HS-27A (cell line): Measurements from ENCODE around the gene CHIC2.

Experiments
- DNase-seq: peaks from one replicate; pipeline ENCODE4 v3.0.0-alpha.2; 2012; ENCODE audit warnings: low read depth, missing footprints

The CHIC2 gene

DNA sequence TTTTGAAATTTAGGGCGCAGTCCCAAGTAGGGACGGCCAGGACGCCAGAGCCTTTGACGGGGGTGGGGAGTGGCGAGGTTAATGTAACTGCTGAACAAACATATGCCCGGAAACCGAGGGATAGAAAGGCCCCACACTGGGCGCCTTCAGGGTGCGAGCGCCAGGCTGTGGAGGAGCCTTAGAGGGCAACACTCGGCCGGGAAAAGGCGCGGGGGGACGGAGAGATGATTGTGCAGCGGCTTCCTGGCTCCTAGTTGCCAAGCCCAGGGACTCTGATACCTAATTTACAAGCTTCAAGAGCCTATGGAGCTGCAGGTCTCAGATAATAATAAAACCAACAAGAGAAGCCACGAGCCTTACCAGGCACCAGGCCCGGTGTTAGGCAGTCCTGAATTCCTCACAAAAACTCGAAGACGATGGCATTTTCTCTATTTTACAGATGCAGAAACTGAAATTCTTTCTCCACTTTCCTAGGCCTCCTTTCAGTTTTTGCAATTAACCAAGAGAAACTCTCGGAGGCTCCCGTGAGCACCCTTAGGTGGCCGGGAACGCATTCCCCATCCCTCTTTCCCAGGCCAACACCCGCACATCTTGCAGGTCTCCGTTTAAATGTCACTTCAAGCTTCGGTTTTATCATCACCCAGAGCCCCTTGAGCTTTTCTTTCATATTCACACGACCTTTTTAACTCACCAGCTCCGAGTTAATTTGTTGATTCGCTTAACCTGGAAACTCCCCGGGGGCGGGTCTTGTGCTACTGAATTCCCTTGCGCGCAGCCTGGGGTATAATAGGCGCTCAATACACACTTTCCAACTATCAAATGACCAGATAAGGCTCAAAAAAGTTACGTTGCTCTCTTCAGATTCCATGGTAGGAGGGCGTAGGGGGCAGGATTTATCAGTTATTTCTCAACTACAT is 29.2 kb upstream of the CHIC2 start:
- no peak for DNase-seq

DNA sequence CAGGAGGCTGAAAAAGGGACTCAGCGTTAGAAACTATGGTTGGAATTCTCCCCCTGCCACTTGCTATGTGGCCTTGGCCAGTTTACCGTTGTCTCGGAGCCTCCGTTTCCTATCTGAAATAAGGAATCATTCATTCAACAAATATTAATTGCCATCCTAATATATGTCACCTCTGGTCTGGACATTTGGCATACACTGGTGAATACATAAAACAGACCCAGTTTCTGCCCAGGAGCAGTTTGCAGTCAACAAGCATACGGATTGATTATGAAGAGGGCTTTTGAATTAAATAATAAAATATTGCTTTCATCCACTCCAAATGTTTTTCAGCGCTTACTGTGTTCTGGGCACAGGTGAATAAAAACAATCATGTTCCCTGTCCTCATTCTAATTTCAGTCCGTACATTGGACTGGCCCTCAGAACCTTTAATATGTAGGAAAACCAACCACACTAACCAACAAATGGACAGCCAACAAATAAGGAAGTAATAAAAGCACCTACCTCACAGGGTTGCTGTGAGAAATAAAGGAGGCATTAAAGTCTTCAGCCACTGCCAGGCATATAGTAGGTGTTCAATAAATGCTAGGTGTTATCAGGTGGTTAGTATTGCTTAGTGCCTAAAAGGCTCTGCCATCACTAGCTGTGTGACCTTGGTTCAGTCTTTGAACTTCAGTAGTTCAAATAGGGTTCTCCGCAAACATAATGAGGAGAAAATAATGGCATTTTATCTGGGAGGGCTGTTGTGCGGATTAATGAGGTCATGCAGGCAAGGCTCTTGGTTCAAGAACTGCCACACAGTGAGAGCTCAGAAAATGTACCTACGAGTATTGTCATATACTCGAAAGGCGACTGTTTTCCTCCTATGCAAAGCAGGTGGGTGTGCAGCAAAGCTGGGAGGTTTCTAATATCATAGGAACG is 28.3 kb upstream of the CHIC2 start:
- no peak for DNase-seq

DNA sequence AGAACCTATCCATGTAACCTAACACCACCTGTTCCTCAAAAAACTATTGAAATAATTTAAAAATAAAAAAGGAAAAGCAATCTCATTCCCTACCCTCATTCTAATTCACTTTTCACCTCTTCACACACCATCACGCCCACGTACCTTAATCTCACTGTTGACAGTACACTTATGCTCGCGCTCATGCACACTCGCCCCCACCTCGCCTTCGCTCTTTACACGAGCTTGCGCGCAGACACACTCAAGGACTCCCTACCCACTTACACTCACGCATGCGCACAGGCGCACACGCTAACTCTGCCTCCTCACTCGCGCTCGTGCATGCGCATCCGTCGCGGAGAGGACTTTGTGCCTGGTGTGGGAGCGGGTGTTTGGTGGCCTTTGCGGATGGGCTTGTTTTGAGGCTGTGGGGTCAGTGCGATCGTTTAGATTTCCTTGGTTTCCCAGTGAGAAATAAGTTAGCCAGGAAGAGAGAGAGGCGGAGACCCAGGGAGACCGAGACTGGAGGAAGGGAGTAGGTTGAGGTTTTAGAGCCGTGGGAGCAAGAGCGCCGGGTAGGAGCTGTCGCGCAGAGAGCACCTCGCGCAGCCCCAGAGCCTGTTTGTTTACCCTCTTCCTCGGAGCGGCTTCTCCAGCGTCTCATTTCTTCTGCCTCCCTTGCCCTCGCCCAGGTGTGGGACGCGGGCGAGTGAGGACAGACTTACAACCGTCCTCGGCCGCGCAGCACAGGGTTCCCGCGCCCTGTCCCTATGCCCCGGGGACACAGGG is 27.4 kb upstream of the CHIC2 start:
- peak; percentile 71 for DNase-seq

DNA sequence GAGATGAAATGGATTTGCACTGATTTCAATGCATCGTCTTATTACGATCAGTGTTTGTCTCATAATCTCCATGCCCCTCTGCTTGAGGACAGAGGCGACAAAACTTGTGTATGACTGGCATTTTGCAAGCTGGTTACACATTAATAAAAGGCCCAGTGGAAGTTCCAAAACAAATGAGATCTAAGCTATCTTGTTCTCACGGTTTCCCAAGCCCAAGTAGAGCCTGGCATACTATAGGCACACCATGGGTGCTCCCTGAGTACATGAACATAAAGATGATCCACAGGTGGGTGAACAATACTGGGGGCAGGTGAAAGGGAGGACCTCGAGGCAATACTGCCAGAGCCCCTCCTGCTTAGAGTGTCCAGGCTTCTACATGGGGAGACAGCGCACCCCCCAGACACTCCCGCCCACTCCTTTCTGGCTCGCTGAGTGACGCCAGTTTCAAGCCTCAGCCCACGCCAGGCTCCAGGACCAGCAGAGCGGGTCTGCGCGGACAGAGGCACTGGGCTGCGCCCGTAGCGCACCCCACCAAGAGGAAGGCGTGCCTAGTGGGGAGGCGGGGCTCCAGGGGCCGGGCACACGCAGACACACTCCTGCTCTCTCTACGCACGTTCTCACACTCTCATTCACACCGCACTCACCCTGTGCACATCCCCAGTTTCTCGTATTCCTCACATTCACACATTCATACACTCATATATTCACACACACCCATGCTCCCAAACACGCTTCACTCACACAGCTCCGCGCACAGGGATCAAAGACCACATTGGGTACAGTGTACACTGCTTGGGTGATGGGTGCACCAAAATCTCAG is 26.6 kb upstream of the CHIC2 start:
- DNase-seq, result no peak

DNA sequence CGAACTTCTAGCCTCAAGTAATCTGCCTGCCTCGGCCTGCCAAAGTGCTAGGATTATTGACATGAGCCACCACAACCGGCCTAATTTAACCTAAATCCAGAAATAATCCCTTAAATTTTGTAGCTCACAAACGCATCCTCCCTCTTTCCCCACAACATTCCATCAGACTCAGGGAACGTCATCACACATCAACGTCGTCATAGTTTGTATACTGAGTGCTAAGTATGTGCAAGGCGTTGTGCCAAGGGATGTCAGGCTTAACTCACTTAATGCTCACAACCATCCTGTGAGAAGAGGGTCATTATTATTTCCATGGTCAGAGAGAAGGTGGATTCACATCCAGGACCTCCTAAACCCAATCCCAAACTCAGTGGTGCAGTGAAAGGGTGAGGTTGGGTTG is 26.0 kb upstream of the CHIC2 start:
- DNase-seq, result no peak

DNA sequence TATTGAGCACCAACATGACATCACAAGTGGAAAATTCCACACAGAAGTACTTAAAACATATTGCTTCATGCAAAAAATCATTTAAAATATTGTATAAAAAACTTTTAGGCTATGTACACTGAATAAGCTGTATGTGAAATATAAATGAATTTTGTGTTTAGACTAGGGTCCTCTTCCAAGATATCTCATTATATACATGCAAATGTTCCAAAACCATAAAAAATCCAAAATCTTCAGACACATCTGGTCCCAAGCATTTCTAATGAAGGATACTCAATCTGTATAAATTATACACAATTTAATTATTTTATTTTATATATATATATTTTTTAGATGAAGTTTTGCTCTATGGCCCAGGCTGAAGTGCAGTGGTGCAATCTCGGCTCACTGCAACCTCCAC is 25.5 kb upstream of the CHIC2 start:
- DNase-seq, result no peak

DNA sequence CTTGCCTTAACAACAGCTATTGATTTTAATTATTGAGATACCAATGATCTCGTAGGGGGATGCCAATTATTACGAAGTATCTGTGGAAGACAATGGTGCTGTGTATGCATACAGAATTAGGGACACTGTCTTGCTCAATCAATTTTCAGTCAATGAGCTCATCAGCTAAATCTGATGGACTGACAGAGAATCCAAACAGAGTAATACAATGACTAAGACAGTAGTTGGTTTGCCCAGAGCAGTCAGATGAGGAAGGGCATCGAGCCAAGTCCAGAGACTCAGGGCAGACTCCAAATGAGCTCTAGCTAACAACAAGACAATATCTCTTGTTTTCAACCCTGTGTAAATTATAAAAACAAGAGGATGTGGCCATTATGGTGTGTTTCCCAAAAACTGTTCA is 20.9 kb upstream of the CHIC2 start:
- peak; percentile 86 for DNase-seq

DNA sequence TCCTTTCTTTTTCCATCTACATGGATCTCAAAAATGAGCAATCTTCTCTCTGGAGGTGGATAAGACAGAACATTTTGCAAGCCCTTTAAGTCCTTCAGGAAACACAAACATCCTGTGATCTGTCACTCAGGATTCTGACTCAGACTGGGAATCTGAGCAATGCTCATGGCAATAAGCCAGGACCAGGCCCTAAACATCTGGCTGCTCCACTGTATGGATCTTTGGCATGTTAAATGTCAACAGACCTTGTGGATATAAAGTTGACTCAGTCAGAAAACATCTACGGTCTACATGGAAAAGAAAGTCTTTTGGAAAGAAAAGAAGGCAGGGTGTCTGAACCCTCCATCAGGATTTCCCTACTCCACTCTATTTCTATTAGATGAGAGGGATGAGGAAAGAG is 17.8 kb upstream of the CHIC2 start:
- peak; percentile 100 for DNase-seq

DNA sequence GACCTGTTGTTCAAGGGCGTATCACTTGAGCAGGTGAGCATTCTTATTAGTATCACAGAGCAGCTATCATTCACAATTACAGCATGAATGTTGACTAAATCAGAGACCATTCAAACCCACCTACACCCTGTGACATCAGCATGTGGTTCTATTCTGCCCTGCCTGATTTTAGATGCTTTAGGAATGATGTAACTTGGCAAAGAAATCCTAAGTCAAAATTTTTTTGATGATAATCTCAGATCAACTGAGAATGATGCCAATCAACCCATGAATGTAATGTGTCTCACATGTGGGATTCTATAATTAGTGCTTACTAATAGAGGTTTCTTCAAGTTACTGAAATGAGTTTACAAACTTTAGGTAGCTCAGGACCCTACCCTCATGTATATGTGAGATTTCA is 13.4 kb upstream of the CHIC2 start:
- DNase-seq, result peak; percentile 91

DNA sequence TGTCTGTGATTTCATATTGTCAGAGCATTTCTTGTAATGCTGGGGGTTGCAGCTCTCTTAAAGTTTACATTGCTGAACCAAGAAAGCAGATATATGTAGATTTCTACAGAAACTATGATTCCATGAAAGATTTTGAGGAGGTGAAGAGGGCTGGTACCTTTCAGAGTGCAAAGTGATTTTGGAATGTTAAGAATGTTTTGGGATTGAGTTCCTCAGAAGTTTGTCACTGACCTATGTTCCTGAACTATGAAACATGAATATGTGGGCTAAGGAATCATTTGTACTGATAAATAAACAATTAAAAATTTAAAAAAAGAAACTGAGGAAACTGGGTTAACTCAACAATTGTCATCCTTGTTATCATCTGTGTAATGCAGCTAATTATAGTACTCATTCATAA is 12.3 kb upstream of the CHIC2 start:
- DNase-seq, result peak; percentile 83

DNA sequence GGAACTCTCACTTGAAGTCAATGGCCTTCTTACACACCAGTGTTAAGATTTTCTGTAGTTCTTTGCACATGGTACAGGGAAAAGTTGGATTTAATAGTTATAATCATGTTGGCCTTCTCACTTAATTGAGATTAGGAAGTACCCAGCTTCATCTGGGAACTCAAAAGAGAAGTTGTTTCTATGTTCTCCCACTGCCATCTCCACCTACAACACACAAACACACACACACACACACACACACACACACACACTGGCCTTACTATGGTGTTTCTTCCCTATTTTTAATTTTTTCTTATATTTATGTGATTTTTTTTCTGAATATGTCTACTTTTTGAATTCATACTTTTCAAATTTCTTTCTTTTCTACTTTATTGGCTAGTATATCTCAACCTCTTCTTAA is 10.0 kb upstream of the CHIC2 start:
- no peak for DNase-seq

DNA sequence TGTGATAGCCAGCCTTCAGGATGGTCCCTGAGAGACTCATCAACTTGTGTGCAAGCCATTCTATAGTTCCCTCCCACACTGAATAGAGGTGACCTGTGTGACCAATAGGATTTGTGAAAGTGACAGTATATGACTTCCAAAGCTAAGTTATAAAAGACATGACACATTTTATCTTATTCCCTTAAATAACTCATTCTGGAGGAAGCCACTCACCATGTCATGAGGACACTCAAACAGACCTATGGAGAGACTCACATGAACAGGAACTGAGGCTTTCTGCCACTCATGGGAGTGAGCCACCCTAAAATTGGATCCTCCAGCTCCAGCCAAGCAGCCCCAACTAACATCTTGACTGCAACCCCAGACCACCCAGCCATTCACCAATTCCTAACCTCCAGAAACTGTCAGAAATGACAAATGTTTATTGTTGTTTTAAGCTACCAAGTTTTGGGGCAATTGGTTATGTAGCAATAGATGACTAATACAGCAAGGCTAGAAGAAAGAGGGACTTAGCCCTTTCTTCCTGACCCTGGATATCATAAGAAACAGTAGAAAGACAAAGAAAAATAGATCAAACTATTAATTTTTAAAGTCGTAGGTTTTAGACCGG is 9.0 kb upstream of the CHIC2 start:
- DNase-seq, result peak; percentile 69

DNA sequence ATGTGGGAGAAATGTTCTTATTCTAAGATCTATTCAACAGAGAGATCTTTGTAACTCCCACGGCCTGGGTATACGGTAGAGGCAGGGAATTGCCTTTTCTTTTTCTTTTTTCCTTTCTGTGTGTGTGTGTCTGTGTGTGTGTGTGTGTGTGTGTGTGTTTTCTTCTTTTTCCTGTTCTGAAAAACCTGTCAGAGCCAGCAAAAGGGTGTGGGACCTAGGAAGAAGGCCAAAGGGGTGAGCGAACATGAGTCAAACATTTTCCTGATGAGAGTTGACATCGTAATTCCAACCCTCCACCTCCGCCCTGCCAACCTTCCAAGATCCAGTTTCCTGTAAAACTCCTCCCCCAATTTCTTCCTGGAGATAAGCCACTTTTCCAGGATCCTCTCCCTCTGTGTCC is 2.8 kb upstream of the CHIC2 start:
- DNase-seq, result peak; percentile 95

DNA sequence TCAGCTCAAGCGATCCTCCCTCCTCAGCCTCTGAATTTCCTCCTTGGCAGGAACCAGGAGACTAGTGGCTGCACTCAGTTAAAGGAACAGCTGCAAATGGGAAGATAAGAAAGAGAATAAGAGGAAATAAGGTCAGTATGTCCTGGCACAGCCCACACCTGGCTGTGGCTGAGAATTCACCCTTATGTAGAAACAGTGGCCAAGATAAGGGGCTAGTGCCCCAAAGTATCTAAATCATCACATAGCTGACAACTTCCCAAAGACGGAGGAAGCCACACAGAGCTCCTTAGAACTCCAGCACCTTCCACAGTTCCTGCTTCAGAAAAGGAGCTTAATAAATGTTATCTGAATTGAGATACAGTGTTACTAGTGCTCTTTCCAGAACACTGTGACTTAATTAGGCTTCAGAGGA is 2.3 kb upstream of the CHIC2 start:
- no peak for DNase-seq

DNA sequence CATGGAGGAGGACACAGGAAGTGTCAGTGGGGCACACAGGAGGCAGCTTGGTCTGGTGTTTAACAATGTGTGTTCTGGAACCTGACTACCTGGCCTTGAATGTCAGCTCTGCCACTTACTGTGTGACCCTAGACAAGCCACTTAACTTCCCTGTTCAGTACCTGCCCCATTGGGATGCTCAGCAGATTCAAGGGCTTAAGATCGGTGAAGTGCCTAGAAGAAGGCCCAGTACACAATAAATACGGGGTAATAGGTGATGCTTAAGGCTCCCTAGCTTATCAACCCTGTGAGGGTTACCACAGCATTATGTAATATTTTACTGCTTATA is 1.6 kb upstream of the CHIC2 start:
- no peak for DNase-seq

DNA sequence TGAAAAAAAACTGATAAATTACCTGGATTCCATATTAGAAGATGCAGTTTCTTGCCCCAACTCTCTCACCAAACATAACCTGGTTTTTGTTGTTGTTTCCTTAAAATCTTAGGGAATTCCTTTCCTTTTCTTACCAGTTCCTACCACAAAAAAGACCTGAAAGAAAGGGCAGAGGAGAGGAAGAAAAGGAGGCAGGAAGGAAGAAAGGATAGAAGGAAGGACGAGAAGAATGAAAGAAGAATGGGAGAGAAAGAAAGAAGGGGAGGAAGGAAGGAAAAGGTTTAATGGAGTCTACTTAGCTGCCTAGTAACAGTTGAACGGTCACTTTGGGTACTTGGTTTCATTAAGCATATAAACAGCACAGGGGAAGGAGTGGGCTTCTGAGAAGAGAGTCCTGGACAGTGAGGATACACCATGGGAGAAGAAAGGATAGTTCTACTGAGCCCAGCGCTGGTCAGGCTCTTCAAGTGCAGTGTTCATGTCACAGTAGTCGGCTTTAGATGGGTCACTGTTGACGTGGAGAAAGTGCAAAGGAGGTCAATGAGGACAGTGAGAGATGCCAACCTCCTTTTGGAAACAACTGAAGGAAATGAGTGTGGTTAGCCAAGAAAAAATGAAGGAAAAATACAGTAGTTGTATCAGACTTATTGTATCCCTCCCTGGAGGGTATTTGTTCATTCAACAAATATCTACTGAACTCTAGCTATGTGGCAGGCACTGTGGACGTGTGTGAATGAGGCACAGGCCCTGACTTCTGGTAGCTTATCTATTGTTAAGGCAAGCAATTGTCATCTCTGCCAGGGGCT is 1.1 kb upstream of the CHIC2 start:
- DNase-seq, result no peak

DNA sequence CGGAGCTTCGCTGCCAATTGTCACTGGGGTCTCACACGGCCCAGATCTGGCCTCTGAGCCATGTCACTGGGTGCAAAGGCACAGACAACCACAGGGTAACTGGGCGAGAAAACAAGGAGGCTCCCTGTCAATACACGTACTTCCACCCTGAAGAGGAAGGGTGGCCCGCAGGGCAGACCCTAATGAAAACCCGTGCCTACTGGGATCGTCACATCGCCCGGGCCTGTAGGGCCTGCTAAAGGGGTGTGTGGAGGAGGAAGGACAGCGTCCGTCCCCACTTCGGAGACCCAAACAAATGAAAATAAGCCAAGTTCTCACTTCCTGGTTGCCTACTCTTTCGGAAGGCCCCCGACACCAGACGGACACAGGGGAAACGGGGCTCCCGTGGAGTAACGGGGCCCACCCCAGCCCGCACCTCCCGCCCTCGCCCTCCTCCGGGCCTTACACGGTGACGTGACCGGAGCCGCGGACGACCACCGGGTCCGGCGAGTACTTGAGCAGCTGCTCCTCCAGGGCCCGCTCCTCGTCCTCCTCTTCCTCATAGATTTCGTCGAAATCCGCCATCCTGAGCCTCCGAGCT is 578 bp downstream of the CHIC2 start:
- DNase-seq, result no peak

DNA sequence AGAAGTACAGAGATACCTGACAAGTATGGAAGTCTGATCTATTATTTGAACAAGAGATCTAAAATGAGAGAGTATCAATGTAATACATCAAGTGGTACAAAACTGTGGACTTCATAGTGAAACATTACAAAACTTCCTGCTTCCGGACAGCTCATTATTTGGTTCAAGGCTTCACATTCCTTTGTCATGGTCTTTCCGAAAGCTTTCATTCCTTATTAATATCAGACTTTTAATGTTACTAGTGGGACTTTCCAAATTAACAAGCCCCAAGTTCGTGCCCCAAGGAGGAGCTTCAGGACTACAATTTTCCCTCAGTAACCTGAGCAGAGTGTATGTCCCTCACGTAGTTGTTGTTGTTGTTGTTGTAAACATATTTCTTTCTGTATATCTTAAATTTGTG is 1.2 kb downstream of the CHIC2 start:
- no peak for DNase-seq

DNA sequence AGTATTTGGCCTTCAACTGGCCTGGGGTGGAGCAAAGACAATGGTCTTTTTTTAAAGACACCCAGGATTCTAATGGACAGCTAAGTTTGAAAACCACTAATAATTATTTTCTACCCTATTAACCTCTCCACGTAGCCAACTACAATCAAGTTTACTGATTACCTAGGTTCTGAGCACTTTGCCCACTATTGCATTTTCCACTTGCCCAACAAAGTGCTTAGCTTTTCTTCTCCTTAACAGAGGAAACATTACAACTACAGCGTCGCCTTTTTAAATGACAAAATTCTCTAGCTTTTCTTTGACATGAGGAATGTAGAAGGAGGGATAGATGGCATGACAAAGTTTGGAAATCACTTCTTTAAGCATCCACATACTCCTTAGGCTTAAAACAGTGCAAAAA is 2.0 kb downstream of the CHIC2 start:
- no peak for DNase-seq

DNA sequence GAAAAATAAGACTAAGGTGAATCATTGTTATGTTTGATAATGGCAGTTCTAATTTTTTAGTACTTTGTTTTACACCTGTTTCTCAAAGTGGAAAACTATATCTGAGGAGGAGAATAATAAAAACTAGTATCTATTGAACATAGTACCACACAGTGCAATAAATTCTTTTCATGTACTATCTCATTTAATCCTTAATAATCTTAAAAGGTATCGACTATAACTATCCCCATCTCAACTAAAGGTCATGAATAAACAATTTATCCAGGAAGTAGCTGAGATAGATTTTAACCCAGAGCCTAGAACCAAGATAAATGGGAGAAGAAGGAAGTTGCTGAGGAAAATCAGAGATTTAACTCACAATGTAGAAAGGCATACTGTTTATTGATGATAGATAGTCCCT is 2.5 kb downstream of the CHIC2 start:
- no peak for DNase-seq
